Kidney glomerular epithelial cell (primary cell): ENCODE data around the gene TMEM11.

ENCODE experiments used
- DNase-seq: peaks from one replicate; lab custom pipeline; 2025; lab: John Stamatoyannopoulos, UW

The TMEM11 gene

GRCh38 chr17:21177854-21178600 lies 35.9 kb downstream of the TMEM11 start:
- DNase-seq = no peak

DNA sequence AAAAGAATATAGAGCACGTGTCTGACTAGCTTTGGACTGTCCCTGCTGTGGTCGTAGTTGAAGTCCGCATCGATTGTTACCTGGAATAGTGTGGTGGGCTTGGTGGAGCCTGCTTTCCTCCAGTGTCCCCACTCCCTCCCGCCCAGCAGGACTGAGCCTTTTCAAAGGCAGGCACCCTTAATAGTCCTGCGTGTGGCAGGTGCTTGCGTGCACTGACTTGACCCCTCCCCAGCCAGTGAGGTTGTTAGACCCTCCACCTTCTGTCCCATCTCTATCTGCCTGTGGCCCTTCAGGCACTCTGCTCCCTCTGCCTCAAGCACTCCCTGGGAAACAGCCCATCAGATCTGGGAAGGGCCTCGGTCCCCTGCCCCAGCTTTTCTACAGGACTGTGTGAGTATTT lies 36.6 kb downstream of the TMEM11 start:
- DNase-seq = no peak

GRCh38 chr17:21176773-21177395 lies 37.1 kb downstream of the TMEM11 start:
- DNase-seq = no peak

DNA sequence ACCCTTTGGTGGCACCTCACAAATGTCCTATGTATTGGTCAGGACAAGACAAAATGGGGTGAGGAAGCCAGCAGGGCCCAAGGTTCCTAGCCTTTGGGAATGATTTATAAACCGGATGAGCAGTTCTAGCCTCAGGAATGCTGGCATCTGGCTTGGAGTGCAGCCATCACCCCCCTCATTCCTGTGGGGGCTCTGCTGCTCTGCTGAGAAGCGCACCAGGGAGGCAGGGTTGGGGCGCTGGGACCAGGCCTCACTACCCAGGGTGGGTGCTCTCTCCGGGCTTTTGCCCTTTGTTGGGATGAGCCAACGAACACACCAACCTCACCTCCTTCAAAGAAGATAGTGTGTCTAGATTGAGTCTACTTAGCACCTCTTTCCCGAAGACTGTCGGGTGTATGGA lies 39.2 kb downstream of the TMEM11 start:
- peak; percentile 65 for DNase-seq

DNA sequence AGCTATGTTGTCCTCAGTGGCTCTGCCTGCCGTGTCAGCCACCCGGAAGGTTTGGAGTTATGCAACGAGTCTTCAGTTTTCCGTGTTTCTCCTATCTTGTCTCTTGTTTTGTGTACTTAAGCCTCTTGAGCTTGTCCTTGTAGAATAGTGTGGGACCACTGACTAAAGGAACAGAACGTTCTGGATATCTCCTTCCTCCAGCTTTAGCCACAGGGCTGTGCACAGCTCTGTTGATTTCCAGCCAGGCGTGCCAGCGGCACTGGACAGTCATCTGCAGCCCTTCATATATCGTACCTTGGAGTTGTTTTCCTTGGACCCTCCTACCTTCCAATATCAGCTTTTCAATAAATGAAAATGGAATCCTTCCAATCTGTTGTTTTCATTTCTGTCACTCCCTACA lies 39.8 kb downstream of the TMEM11 start:
- peak; percentile 49 for DNase-seq

DNA sequence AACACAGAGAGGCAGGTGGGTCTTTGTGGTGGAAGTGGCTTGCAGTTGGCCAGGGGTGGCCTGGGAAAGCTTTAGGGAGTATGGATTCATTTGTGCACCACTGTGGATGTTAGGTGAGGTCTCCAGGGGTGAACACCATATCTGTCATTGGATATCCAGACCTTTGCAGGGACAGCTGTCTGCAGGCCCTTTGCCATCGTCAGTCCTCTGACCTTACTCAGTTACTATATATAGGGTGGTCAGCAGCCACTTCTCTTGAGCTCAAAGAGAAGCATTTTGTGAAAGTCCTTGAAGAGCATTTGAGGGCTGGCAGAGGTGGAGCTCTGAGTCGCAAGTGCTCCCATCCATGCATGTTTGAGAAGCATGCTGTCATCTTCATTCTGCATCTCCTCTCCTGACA lies 40.4 kb downstream of the TMEM11 start:
- DNase-seq = no peak

GRCh38 chr17:21172846-21173245 lies 41.1 kb downstream of the TMEM11 start:
- DNase-seq = no peak

DNA sequence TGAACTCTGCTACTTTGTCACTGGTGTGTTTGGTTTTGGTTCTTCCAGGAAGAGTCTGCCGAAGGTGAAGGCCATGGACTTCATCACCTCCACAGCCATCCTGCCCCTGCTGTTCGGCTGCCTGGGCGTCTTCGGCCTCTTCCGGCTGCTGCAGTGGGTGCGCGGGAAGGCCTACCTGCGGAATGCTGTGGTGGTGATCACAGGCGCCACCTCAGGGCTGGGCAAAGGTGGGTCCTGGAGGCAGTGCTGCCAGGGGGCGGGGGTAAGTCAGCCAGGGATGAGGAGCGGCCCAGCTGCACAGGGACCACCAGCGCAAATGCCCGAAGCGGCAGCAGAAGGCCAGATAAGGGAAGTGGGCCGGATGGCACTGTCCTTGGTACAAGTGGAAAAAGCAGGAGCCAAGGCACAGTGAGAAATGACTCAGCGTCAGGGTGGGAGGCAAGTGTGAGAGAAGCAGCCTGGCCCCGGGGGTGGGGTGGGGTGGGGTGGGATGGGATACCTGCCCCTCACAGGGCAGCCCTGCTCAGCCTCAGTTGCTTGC lies 41.9 kb downstream of the TMEM11 start:
- no peak for DNase-seq

DNA sequence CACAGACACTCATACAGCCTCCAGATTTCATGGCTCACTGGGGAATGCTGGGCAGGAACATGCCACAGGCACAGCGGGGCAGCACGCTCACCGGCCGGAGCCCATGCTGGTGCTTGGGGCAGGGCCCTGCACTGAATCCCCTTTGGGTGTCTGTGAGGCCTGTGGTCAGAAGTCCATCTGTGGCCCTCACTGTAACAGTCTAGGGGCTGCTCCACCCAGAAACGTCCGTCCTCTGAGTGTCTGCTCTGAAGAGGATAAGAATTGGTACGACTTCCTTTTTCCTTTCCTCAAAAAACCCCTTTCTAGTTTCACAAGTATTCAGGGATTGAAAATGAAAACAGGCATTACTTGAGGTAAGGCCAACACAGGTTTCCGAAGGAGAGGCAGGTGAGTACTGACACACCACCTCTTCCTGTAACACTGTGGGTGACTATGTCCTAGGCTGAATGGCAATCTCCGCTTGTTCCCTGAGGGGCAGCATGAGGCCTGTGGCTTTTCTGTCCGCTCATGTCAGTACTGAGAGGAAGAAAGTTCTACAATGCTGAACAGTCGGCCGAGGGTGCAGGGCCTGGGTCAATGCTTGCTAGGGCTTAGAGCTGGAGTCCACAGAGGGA lies 42.5 kb downstream of the TMEM11 start:
- no peak for DNase-seq

GRCh38 chr17:21170809-21171208 lies 43.2 kb downstream of the TMEM11 start:
- DNase-seq = no peak

DNA sequence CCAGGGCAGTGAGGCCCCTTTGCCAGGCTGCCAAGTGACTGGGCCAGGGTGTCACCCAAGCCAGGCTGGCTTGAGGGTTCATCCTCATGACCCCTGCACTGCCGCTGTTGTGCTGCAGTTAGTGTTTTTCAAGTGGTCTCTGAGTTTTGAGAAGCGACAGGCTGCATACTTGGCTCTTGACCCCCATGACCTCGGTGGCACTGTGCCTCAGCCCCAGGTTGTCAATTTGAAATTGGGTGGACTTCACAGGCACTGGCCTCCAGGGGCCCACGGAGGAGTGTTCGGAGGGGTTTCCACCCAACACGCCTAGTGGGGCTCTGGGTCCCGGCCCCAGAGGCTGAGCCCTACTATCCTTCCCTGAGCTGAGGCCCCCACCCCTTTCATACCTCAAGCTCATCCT lies 44.5 kb downstream of the TMEM11 start:
- no peak for DNase-seq

- DNase-seq = no peak
These were observed 45.5 kb downstream of the TMEM11 start for GRCh38 chr17:21168555-21168865.

DNA sequence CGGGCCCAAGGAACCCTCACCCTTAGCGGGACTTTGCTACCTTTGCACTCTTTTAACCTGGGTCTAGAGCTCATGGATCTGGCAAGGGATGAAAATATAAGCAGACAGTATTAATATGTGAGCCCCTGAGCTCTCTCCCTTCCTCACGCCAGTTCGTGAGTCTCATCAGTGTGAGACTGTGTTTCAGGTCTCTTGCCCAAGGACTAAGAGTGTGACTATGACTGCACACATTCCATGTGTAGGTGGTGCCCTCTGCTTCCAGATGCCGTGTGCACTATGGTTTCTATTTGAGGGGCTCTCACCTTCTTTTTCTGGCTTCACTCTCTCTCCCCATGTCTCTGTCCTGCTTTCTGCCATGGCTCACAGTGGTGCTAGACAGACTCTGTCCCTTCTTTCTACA lies 46.7 kb downstream of the TMEM11 start:
- no peak for DNase-seq

DNA sequence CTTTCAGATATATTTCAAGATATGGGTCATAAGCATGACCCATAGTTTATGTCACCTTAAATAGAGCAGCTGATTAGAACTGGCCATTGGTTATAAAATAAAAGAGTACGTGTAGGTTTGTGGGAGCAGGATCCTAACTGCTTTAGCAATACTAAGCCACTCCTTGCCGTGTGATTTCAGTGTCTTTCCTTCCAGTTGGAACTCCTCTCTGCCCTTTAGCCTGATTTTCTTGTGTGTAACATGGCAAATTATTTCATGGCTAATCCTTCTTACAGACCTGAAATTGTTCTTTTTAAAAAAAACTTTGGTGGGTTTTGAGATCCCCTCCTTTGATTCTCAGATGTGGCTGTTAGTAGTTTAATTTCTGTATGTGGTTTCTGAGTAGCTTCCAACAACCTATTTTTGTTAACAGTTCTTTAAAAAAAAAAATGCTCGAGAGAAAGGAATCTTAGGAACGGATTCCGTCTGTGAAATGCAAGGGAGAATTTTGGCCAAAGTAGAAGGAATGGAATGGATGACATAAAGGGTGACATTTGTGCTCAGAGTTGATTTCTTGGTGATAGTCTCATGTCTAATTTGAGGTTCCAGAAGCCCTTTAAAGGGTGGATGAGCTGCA lies 47.3 kb downstream of the TMEM11 start:
- DNase-seq = no peak

GRCh38 chr17:21165922-21166594 lies 47.9 kb downstream of the TMEM11 start:
- no peak for DNase-seq

- DNase-seq = no peak
These were observed 49.3 kb downstream of the TMEM11 start for GRCh38 chr17:21164620-21165019.

DNA sequence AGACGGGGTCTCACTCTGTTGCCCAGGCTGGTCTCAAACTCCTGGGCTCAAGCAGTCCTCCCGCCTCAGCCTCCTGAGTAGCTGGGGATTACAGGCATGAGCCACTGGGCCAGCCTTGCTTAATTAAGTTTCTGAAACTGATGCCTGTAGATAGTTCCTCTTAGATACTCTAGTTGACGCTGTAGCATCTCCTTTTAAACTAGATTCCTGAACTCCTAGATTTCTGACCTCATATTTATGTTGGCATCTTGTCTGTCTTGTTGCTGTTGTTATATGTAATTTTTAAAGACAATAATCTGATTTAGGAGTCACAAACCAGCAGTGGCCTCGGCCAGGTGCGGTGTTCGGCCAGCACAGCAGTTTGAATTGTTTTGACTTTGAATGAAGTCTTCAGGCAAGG lies 49.7 kb downstream of the TMEM11 start:
- DNase-seq = no peak

- no peak for DNase-seq
These were observed 50.9 kb downstream of the TMEM11 start for GRCh38 chr17:21163101-21163500.

GRCh38 chr17:21162394-21162775 lies 51.6 kb downstream of the TMEM11 start:
- no peak for DNase-seq

DNA sequence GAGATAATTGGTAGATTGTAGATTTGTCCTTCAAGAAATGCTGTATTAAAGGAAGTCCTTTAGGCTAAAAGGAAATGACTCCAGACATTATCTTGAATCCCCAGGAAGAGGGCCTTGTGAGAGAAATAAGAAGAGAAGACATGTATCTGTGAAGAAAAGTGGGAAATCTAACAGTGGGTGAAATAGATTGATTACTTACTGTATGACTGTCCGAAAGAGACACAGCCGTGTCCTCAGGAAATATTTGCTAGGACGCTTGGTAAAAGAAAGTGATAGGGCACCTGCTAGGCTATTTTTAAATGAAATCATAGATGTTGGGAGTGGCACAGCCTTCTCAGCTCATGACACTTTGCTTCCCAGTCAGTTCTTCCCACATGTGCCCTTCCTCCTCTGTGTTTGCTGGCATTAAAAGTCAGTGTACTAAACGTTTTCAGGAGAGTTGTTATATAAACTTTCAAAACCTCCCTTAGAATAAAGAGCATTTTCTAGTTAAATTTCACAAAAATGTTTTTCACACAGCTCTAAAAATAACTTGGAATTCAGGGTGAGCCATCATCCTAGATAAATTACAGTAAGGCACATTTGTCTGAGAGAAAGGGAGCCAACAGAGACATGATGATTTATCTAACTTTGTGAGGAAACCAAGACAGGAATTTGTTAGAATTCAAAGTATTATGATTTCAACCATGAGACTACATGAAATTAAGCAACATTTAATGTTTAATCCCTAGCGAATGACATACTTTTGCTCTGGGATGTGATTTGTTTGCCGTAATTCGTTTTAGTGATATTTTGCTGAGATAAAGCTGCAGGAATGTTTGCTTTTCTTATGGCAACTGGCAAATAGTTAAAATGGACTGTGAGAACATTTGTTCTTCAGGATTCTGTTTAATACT lies 52.2 kb downstream of the TMEM11 start:
- peak; percentile 25 for DNase-seq

GRCh38 chr17:21160401-21160800 lies 53.6 kb downstream of the TMEM11 start:
- no peak for DNase-seq
